ENCODE results near the gene FOXN3. TPM values are rescaled to one million over a fixed set of nuclear protein-coding genes. Genes with fewer than 3 reads are reported as not detected.
"Not testable (repeated sequence)": the region's sequence is repeated elsewhere in the genome, so short reads cannot be mapped to it uniquely, and the experiment has no call there.

The FOXN3 gene
- polyA plus RNA-seq, 1 donor (not counting 4 experiments of a cell fraction or from before 2014, with no cell fraction given) = 10.2 TPM

- no peaks in the 10 kb centered on the region for H3K9me3 ChIP-seq (ENCODE audit: control insufficient read depth, low read depth, low read length)
- no peak overlapping the region for H3K9ac ChIP-seq (ENCODE audit: control insufficient read depth, extremely low read depth, insufficient read depth, low read length)
- H3K36me3 ChIP-seq (ENCODE audit: control insufficient read depth in 2 of 2, extremely low read depth in 1 of 2, insufficient read depth in 2 of 2, low read length in 2 of 2) = no peaks in the 10 kb centered on the region
- H3K27me3 ChIP-seq (ENCODE audit: control insufficient read depth, extremely low read depth, insufficient read depth, low read length) = no peaks in the 10 kb centered on the region
- no peaks in the 10 kb centered on the region for H3K9me1 ChIP-seq (ENCODE audit: control insufficient read depth, extremely low read depth, insufficient read depth, low read length)
- no peaks in the 10 kb centered on the region for H3K4me1 ChIP-seq (ENCODE audit: control insufficient read depth, extremely low read depth, insufficient read depth, low read length)
- no peaks in the 10 kb centered on the region for H3K79me2 ChIP-seq (ENCODE audit: control insufficient read depth, insufficient read depth, low read length)
- no peak for FAIRE-seq
- no peaks in the 10 kb centered on the region for H4K20me1 ChIP-seq (ENCODE audit: control insufficient read depth, extremely low read depth, insufficient read depth, low read length)
- dilution Hi-C loops (cut with MboI; ENCODE audit: extremely low pct_ligation_motif_present, low sequenced_read_pairs) = no loop called here
- H3K4me2 ChIP-seq (ENCODE audit: control insufficient read depth, extremely low read depth, insufficient read depth, low read depth, low read length) = no peak overlapping the region
- no peak overlapping the region for H3K27ac ChIP-seq (ENCODE audit: control insufficient read depth, insufficient read depth, low read length)
- no peak overlapping the region for H2AFZ ChIP-seq (ENCODE audit: control insufficient read depth, low read length)
- H3K4me3 ChIP-seq (ENCODE audit: control insufficient read depth in 2 of 3, extremely low read depth in 1 of 3, insufficient read depth in 2 of 3, low read depth in 1 of 3, low read length in 3 of 3) = no peak overlapping the region
- no peak for DNase-seq (ENCODE audit: low read depth, low spot score)
- TF ChIP-seq EZH2 (IDR thresholded peaks at IDR 0.05; ENCODE audit: low read length) (no peak), CTCF (optimal IDR thresholded peaks at IDR 0.05 in 1 of 3, IDR thresholded peaks at IDR 0.05 in 1 of 3, conservative IDR thresholded peaks at IDR 0.05 in 1 of 3; ENCODE audit: extremely low read depth in 1 of 3, insufficient read depth in 2 of 3, low read length in 3 of 3) (no peak)
Measured at GRCh38 chr14:89201645-89202044, 215.4 kb downstream of the FOXN3 start.

- H3K9me1 ChIP-seq (ENCODE audit: control insufficient read depth, extremely low read depth, insufficient read depth, low read length); H2AFZ ChIP-seq (ENCODE audit: control insufficient read depth, low read length); H3K4me2 ChIP-seq (ENCODE audit: control insufficient read depth, extremely low read depth, insufficient read depth, low read depth, low read length); H3K9ac ChIP-seq (ENCODE audit: control insufficient read depth, extremely low read depth, insufficient read depth, low read length); H3K79me2 ChIP-seq (ENCODE audit: control insufficient read depth, insufficient read depth, low read length); dilution Hi-C loops (cut with MboI; ENCODE audit: extremely low pct_ligation_motif_present, low sequenced_read_pairs); H3K27ac ChIP-seq (ENCODE audit: control insufficient read depth, insufficient read depth, low read length); H3K9me3 ChIP-seq (ENCODE audit: control insufficient read depth, low read depth, low read length); H3K4me3 ChIP-seq (ENCODE audit: control insufficient read depth in 2 of 3, extremely low read depth in 1 of 3, insufficient read depth in 2 of 3, low read depth in 1 of 3, low read length in 3 of 3); H4K20me1 ChIP-seq (ENCODE audit: control insufficient read depth, extremely low read depth, insufficient read depth, low read length); H3K4me1 ChIP-seq (ENCODE audit: control insufficient read depth, extremely low read depth, insufficient read depth, low read length); H3K27me3 ChIP-seq (ENCODE audit: control insufficient read depth, extremely low read depth, insufficient read depth, low read length); FAIRE-seq; H3K36me3 ChIP-seq (ENCODE audit: control insufficient read depth in 2 of 2, extremely low read depth in 1 of 2, insufficient read depth in 2 of 2, low read length in 2 of 2); DNase-seq (ENCODE audit: low read depth, low spot score): not testable (repeated sequence)
Measured at GRCh38 chr14:89199357-89199756, 217.7 kb downstream of the FOXN3 start.

GRCh38 chr14:89198544-89199329, 218.3 kb downstream of the FOXN3 start:
- Histone ChIP-seq H3K9ac (ENCODE audit: control insufficient read depth, extremely low read depth, insufficient read depth, low read length) (no peak overlapping the region), H3K27ac (ENCODE audit: control insufficient read depth, insufficient read depth, low read length) (no peak overlapping the region), H3K4me3 (ENCODE audit: control insufficient read depth in 2 of 3, extremely low read depth in 1 of 3, insufficient read depth in 2 of 3, low read depth in 1 of 3, low read length in 3 of 3) (no peak overlapping the region), H3K36me3 (ENCODE audit: control insufficient read depth in 2 of 2, extremely low read depth in 1 of 2, insufficient read depth in 2 of 2, low read length in 2 of 2) (no peaks in the 10 kb centered on the region), H3K4me2 (ENCODE audit: control insufficient read depth, extremely low read depth, insufficient read depth, low read depth, low read length) (no peak overlapping the region), H3K9me3 (ENCODE audit: control insufficient read depth, low read depth, low read length) (no peaks in the 10 kb centered on the region), H3K4me1 (ENCODE audit: control insufficient read depth, extremely low read depth, insufficient read depth, low read length) (no peaks in the 10 kb centered on the region), H3K79me2 (ENCODE audit: control insufficient read depth, insufficient read depth, low read length) (no peaks in the 10 kb centered on the region), H3K9me1 (ENCODE audit: control insufficient read depth, extremely low read depth, insufficient read depth, low read length) (no peaks in the 10 kb centered on the region), H4K20me1 (ENCODE audit: control insufficient read depth, extremely low read depth, insufficient read depth, low read length) (no peaks in the 10 kb centered on the region), H3K27me3 (ENCODE audit: control insufficient read depth, extremely low read depth, insufficient read depth, low read length) (no peaks in the 10 kb centered on the region), H2AFZ (ENCODE audit: control insufficient read depth, low read length) (no peak overlapping the region)
- no peak for FAIRE-seq
- DNase-seq (ENCODE audit: low read depth, low spot score) = no peak
- TF ChIP-seq EZH2 (IDR thresholded peaks at IDR 0.05; ENCODE audit: low read length) = no peak
- no peak for TF ChIP-seq CTCF (optimal IDR thresholded peaks at IDR 0.05 in 1 of 3, IDR thresholded peaks at IDR 0.05 in 1 of 3, conservative IDR thresholded peaks at IDR 0.05 in 1 of 3; ENCODE audit: extremely low read depth in 1 of 3, insufficient read depth in 2 of 3, low read length in 3 of 3)
- dilution Hi-C loops (cut with MboI; ENCODE audit: extremely low pct_ligation_motif_present, low sequenced_read_pairs) = no loop called here
